DOHH2 (cell line): ENCODE measurements around the gene MAPKAPK2.

Experiments used
- H3F3A ChIP-seq: fragments of 200-600 bp; sonication (generic), shearing (Covaris generic); 2 replicates; pipeline ENCODE4 v1.6.0; 2016; ENCODE audit warnings: antibody characterized with exemption, mild to moderate bottlenecking; ENCODE audit not compliant: control insufficient read depth, insufficient read depth
- H3K27ac ChIP-seq: fragments of 200-600 bp; sonication (generic); 2 replicates; pipeline ENCODE4 v1.5.1; 2014; ENCODE audit warnings: low read depth, mild to moderate bottlenecking, low read length, moderate library complexity
- H3K27me3 ChIP-seq: fragments of 200-600 bp; sonication (generic); 2 replicates; pipeline ENCODE4 v1.6.1; 2014; ENCODE audit warnings: mild to moderate bottlenecking, low read length, mixed read lengths; ENCODE audit not compliant: control insufficient read depth
- H3K36me3 ChIP-seq: fragments of 200-600 bp; sonication (generic); 2 replicates; pipeline ENCODE4 v1.6.1; 2014; ENCODE audit warnings: mild to moderate bottlenecking, low read length, moderate library complexity, mixed read lengths; ENCODE audit not compliant: control insufficient read depth
- H3K4me1 ChIP-seq: fragments of 200-600 bp; sonication (generic); 2 replicates; pipeline ENCODE4 v1.6.1; 2014; ENCODE audit warnings: mild to moderate bottlenecking, low read length, mixed read lengths; ENCODE audit not compliant: control insufficient read depth
- H3K4me2 ChIP-seq: fragments of 200-600 bp; sonication (generic); 2 replicates; pipeline ENCODE4 v1.6.0; 2014; ENCODE audit warnings: mild to moderate bottlenecking, low read length, moderate library complexity
- H3K4me3 ChIP-seq: fragments of 200-600 bp; sonication (generic); 2 replicates; pipeline ENCODE4 v1.5.1; 2014; ENCODE audit warnings: mild to moderate bottlenecking, low read length, mixed read lengths
- H3K79me2 ChIP-seq: fragments of 200-600 bp; sonication (generic); 2 replicates; pipeline ENCODE4 v1.6.1; 2014; ENCODE audit warnings: mild to moderate bottlenecking, low read length, mixed read lengths; ENCODE audit not compliant: control insufficient read depth
- H3K9me2 ChIP-seq: fragments of 200-600 bp; sonication (generic); replicated peaks from 2 replicates; pipeline ENCODE4 v1.6.1; 2014; ENCODE audit warnings: mild to moderate bottlenecking, low read length, mixed read lengths; ENCODE audit not compliant: control insufficient read depth
- H3K9me3 ChIP-seq: fragments of 200-600 bp; sonication (generic); 2 replicates; pipeline ENCODE4 v1.6.1; 2014; ENCODE audit warnings: antibody characterized with exemption, low read length, mixed read lengths; ENCODE audit not compliant: control insufficient read depth, insufficient read depth
- H4K20me1 ChIP-seq: fragments of 200-600 bp; sonication (generic); 2 replicates; pipeline ENCODE4 v1.6.0; 2014; ENCODE audit warnings: low read depth, mild to moderate bottlenecking, antibody characterized with exemption, low read length, moderate library complexity; ENCODE audit not compliant: control insufficient read depth, insufficient read depth
- EZH2phosphoT487 ChIP-seq: fragments of 200-600 bp; sonication (generic); IDR thresholded peaks from 2 replicates; pipeline ENCODE4 v1.6.1; 2017; ENCODE audit warnings: borderline replicate concordance, mild to moderate bottlenecking, antibody characterized with exemption, low read length, moderate library complexity, mixed read lengths
- TF ChIP-seq, protein P1 (sequence below): fragments of 200-600 bp; sonication (generic); IDR thresholded peaks from one replicate; pipeline ENCODE4 v1.5.1; 2014; ENCODE audit warnings: antibody characterized with exemption, mild to moderate bottlenecking, low read depth, low read length; ENCODE audit not compliant: poor library complexity, severe bottlenecking

Gene MAPKAPK2

DNA sequence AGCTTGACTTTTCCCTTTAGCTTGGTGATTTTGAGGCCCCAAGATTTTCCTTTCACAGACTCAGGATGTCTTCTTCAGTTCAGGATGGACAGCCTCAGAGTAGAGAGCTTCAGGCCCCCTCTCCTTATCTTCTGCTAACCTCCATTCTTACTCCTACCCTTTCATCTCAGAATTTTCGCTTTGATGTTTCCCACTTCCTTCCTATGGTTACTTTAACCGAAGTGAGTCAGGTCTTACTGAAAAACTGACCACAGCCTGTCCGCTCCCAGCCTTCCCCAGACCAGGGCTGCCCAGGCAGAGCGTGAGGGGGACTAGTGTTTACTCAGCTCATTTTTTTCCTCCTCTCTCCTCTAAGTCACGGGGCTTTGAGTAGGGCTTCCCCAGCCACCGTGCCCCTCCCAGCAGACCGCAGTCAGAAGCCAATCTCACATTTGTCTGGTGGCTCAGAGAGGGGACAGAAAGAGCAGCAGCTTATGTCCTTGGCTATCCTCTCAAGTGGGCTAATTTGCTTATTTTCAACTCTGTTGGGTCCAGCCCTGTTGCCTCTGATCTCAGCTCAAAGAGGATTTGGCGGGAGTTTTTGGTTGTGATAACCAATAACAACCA, 81.6 kb downstream of the MAPKAPK2 start:
- no peak overlapping the region for H3K27ac ChIP-seq
- no peaks in the 10 kb centered on the region for H3K4me1 ChIP-seq
- H3K79me2 ChIP-seq: no peaks in the 10 kb centered on the region
- H3K36me3 ChIP-seq: no peaks in the 10 kb centered on the region
- no peaks in the 10 kb centered on the region for H3K9me2 ChIP-seq
- H3K4me2 ChIP-seq: no peak overlapping the region
- H4K20me1 ChIP-seq: no peaks in the 10 kb centered on the region
- H3K27me3 ChIP-seq: peaks cover 66% of the 10 kb centered on the region
- no peak overlapping the region for H3K4me3 ChIP-seq
- no peaks in the 10 kb centered on the region for H3F3A ChIP-seq
- no peaks in the 10 kb centered on the region for H3K9me3 ChIP-seq
- TF ChIP-seq, protein P1, sequence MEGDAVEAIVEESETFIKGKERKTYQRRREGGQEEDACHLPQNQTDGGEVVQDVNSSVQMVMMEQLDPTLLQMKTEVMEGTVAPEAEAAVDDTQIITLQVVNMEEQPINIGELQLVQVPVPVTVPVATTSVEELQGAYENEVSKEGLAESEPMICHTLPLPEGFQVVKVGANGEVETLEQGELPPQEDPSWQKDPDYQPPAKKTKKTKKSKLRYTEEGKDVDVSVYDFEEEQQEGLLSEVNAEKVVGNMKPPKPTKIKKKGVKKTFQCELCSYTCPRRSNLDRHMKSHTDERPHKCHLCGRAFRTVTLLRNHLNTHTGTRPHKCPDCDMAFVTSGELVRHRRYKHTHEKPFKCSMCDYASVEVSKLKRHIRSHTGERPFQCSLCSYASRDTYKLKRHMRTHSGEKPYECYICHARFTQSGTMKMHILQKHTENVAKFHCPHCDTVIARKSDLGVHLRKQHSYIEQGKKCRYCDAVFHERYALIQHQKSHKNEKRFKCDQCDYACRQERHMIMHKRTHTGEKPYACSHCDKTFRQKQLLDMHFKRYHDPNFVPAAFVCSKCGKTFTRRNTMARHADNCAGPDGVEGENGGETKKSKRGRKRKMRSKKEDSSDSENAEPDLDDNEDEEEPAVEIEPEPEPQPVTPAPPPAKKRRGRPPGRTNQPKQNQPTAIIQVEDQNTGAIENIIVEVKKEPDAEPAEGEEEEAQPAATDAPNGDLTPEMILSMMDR: no peak
- no peak for TF ChIP-seq EZH2phosphoT487

DNA sequence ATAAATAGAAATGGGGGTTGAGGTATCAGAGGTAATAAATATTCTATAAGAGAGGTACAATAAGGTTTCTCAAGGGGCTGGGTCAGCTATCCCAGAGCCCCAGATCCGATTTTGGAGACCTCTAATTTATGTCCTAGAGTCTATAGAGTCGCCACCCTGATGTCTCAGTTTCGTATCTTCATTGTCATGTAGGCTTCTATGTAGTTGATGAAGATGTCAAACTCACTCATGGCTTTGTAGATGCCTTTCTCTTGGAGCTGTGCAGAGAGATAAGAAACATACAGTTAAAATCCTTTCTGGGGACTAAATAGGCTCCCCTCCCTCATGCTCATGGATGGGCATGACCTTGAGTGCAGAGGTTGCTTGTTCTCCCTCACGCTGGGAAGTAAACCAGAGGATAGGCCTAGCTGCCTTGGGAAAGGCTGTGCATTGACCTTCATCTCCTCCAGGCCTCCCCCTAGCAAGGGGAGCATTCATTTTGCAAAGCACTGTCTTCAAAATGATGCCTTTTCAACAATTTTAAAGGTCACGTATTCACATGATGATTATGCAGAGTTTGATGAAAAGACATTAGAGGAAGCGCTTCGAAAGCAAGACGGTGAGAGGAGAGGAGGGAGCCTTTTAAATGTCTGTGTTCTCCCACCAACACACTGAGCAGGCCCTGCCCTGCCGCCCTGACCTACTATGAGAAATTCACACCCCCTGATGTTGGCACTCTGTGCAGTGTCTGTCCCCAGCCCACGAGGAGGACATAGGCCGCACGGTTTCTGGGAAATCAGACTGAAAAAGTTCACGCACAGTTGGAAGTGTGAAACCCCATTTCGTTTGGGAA, 84.0 kb downstream of the MAPKAPK2 start:
- Histone ChIP-seq H3K4me1 (no peaks in the 10 kb centered on the region), H3K36me3 (no peaks in the 10 kb centered on the region), H3F3A (no peaks in the 10 kb centered on the region), H3K9me3 (no peaks in the 10 kb centered on the region), H3K4me2 (no peak overlapping the region), H3K9me2 (no peaks in the 10 kb centered on the region), H3K27ac (no peak overlapping the region), H4K20me1 (no peaks in the 10 kb centered on the region), H3K4me3 (no peak overlapping the region), H3K27me3 (peaks cover 82% of the 10 kb centered on the region), H3K79me2 (no peaks in the 10 kb centered on the region)
- TF ChIP-seq EZH2phosphoT487: no peak
- TF ChIP-seq, protein P1: no peak

DNA sequence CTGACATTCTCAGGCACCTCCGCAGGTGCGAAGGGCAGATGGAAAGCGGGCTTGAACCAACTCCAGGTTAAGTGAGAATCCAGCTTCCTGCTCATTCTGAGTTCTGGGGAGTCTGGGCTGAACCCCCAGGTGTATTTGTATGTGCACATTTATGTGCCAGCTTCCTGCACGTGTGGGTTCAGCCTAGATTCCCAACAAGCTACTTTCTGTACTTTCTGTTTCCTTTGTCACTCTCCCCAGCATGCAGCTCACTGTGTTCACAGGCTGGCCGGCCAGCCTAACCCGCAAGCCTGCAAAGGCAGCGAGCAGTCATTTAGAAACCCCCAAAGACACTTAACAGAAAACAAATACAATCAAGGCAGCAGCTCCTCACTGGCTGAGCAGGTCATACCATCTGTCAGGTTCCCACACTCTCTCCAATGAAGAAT, 84.6 kb downstream of the MAPKAPK2 start:
- no peak overlapping the region for H3K4me2 ChIP-seq
- no peaks in the 10 kb centered on the region for H3K79me2 ChIP-seq
- TF ChIP-seq, protein P1: no peak
- no peak for TF ChIP-seq EZH2phosphoT487
- H3F3A ChIP-seq: no peaks in the 10 kb centered on the region
- peaks cover 84% of the 10 kb centered on the region for H3K27me3 ChIP-seq
- H3K9me2 ChIP-seq: no peaks in the 10 kb centered on the region
- H3K4me3 ChIP-seq: no peak overlapping the region
- H3K4me1 ChIP-seq: no peaks in the 10 kb centered on the region
- H3K9me3 ChIP-seq: no peaks in the 10 kb centered on the region
- H4K20me1 ChIP-seq: no peaks in the 10 kb centered on the region
- no peak overlapping the region for H3K27ac ChIP-seq
- no peaks in the 10 kb centered on the region for H3K36me3 ChIP-seq
